DMS153 treated with DMSO at 0.1 percent for 48 hours (cell line): ENCODE data around the gene HEPACAM.

ENCODE experiments used
- DNase-seq: peaks from one replicate; lab custom pipeline; 2025; ENCODE audit not compliant: unreplicated experiment; lab: John Stamatoyannopoulos, UW

The HEPACAM gene

DNA sequence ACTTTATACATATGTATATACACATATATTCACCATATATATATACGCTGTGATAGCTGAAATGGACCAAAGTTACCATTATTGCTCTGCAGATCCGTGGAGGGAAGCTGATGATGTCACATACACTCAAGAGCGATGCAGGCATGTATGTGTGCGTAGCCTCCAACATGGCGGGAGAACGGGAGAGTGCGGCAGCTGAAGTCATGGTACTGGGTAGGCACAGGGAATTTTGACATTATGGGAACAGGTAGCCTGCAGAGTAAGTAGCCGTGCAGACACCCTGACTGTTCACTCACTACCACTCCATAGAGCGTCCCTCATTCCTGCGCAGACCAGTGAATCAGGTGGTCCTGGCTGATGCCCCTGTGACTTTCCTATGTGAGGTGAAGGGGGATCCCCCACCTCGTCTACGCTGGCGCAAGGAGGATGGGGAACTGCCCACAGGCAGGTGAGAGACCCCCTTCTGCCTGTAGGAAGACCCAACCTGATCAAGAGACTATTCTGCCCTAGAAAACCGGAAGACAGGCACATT is 65.9 kb downstream of the HEPACAM start:
- no peak for DNase-seq

DNA sequence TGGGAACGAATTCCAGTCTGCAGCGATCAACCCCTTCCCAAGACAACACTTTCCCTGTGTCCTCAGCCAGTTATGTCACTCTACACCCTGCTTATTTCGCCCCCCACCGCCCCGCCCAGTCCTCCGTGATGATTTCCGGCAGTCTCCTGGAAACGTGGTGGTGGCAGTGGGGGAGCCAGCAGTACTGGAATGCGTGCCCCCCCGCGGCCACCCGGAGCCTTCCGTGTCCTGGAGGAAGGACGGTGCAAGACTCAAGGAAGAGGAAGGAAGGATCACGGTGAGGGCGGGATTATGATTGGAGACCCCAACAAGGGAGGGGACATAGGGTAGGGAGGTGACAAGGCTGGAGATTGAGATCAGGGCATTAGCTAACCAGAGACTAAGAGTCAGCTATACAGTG is 66.5 kb downstream of the HEPACAM start:
- DNase-seq = no peak
